ENCODE data around the gene BEAN1. TPM values are rescaled to one million over a fixed set of nuclear protein-coding genes. Genes with fewer than 3 reads are reported as not detected.

The BEAN1 gene
- total and polyA plus RNA-seq, 2 experiments from 2014 or later: 0.07 to 0.10 TPM

- Mint-ChIP-seq H3K4me3 (no peak overlapping the region), H3K36me3 (ENCODE audit: low read depth) (peaks cover 5% of the 10 kb centered on the region; the same call in 2 of the 3 replicates), H3K27ac (no peak overlapping the region), H3K9me3 (no peaks in the 10 kb centered on the region), H3K4me1 (peaks cover 12% of the 10 kb centered on the region), H3K27me3 (ENCODE audit: insufficient read depth, low read depth, poor library complexity) (peaks cover 6% of the 10 kb centered on the region)
- H4K20me1 ChIP-seq (replicated peaks; ENCODE audit: insufficient read depth): no peaks in the 10 kb centered on the region; the same call in 1 of the 2 replicates
- no peaks in the 10 kb centered on the region for H3K27me3 ChIP-seq (ENCODE audit: insufficient read depth)
- no peaks in the 10 kb centered on the region for H3K4me1 ChIP-seq (ENCODE audit: insufficient read depth)
- ATAC-seq (no peak), DNase-seq (ENCODE audit: low spot score) (no peak)
- no peak overlapping the region for H3K27ac ChIP-seq (ENCODE audit: low read depth)
- no peaks in the 10 kb centered on the region for H3K36me3 ChIP-seq (ENCODE audit: insufficient read depth)
- H3F3A ChIP-seq (replicated peaks; ENCODE audit: low read depth): no peaks in the 10 kb centered on the region
- H3K4me3 ChIP-seq: no peak overlapping the region
- H3K79me2 ChIP-seq (replicated peaks; ENCODE audit: insufficient read depth): no peaks in the 10 kb centered on the region
- TF ChIP-seq ZNF114 (CRISPR knock-in tag; IDR thresholded peaks at IDR 0.05): no peak
- TF ChIP-seq STAT1 (IDR thresholded peaks at IDR 0.05; ENCODE audit: unreplicated experiment): no peak
- TF ChIP-seq EZH2 (IDR thresholded peaks at IDR 0.05; ENCODE audit: low read depth, unreplicated experiment): no peak
- no peak for TF ChIP-seq POLR2AphosphoS5 (IDR thresholded peaks at IDR 0.05; ENCODE audit: low read depth)
- TF ChIP-seq EZH2phosphoT487 (IDR thresholded peaks at IDR 0.05; ENCODE audit: unreplicated experiment): no peak
- TF ChIP-seq CTCF (conservative IDR thresholded peaks at IDR 0.05; ENCODE audit: low read depth in 2 of 2): no peak
- TF ChIP-seq CREB1 (CRISPR knock-in tag; IDR thresholded peaks at IDR 0.05; ENCODE audit: low read depth): no peak
- TF ChIP-seq JUNB (IDR thresholded peaks at IDR 0.05; ENCODE audit: unreplicated experiment): no peak
- no peak for TF ChIP-seq NANOG (IDR thresholded peaks at IDR 0.05; ENCODE audit: borderline replicate concordance)
- TF ChIP-seq REST (IDR thresholded peaks at IDR 0.05; ENCODE audit: unreplicated experiment): no peak
- no peak for TF ChIP-seq ETS1 (IDR thresholded peaks at IDR 0.05)
- no peak for TF ChIP-seq ZNF462 (CRISPR knock-in tag; IDR thresholded peaks at IDR 0.05)
- no peak overlapping the region for H3K4me2 ChIP-seq
- no peaks in the 10 kb centered on the region for H3K9me2 ChIP-seq (ENCODE audit: insufficient read depth)
- no peak overlapping the region for H2AFZ ChIP-seq
Observed at GRCh38 chr16:66521252-66521713, 94.2 kb downstream of the BEAN1 start.

All from GM23338 (cell line).